HFF-Myc (cell line): Measurements from ENCODE around the gene CFAP119.

ENCODE experiments used
- DNase-seq: peaks from one replicate; pipeline ENCODE4 v3.0.0-alpha.2; 2011; ENCODE audit warnings: low read depth; ENCODE audit errors: extremely low read depth
- H3K4me3 ChIP-seq: replicated peaks from 2 replicates; pipeline ENCODE4 v1.5.1; 2011; ENCODE audit warnings: low read depth, mild to moderate bottlenecking, control low read depth, low read length
- CTCF ChIP-seq: IDR thresholded peaks from 2 replicates; pipeline ENCODE4 v1.5.1; 2012; ENCODE audit warnings: mild to moderate bottlenecking, low read depth, low read length, control low read depth; ENCODE audit errors: missing control alignments

The CFAP119 gene

GRCh38 chr16:30724641-30725417, 37.0 kb downstream of the CFAP119 start:
- H3K4me3 ChIP-seq: no peak overlapping the region
- TF ChIP-seq CTCF: no peak
- no peak for DNase-seq

- no peak overlapping the region for H3K4me3 ChIP-seq
- no peak for TF ChIP-seq CTCF
- DNase-seq: no peak
Observed at GRCh38 chr16:30723725-30724355, 38.0 kb downstream of the CFAP119 start.

- TF ChIP-seq CTCF: no peak
- H3K4me3 ChIP-seq: no peak overlapping the region
- no peak for DNase-seq
Observed at GRCh38 chr16:30722916-30723315, 38.9 kb downstream of the CFAP119 start.

GRCh38 chr16:30722443-30722842, 39.4 kb downstream of the CFAP119 start:
- DNase-seq: no peak
- no peak for TF ChIP-seq CTCF
- no peak overlapping the region for H3K4me3 ChIP-seq

- DNase-seq: no peak
- H3K4me3 ChIP-seq: no peak overlapping the region
- no peak for TF ChIP-seq CTCF
Observed at GRCh38 chr16:30721606-30722005, 40.3 kb downstream of the CFAP119 start.

GRCh38 chr16:30721167-30721566, 40.7 kb downstream of the CFAP119 start:
- no peak overlapping the region for H3K4me3 ChIP-seq
- TF ChIP-seq CTCF: no peak
- no peak for DNase-seq
